ENCODE data around the gene RNF150. TPM values are rescaled to one million over a fixed set of nuclear protein-coding genes. Genes with fewer than 3 reads are reported as not detected.

The RNF150 gene
- total RNA-seq, 4 donors from 2014 or later, result 10.2 to 34.5 (median 24.2) TPM

DNA sequence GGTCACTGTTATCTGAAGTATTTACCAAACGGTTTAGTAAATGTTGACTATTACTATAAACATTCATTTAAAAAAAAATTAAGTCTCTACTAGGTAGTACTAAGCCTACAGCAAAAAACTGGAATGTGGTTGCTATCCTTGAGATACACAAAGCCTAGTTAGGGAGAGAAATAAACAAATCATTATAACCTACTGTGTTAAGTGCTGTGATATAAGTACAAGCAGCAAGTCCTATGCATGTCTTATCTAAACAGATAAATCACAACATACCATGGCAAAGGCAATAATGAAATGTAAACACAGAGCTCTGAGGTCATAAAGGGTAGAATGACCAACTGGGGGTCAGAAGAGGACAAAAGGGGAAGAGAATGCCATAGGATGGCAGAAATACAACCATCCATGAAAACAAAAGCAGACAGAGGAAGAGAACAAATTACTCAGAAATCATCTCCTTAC, 92.2 kb downstream of the RNF150 start:
- H3K36me3 ChIP-seq, result no peaks in the 10 kb centered on the region
- no peak overlapping the region for H3K4me3 ChIP-seq (replicated peaks in 1 of 3)
- 76% methylated on average over 1 of the region's 1 CpG for WGBS, 2 donors
- peaks cover 0 to 6% of the 10 kb centered on the region in 2 donors for H3K4me1 ChIP-seq
- intact Hi-C loops (cut with DNase I), result no loop called here
- H3K27me3 ChIP-seq, result no peaks in the 10 kb centered on the region
- TF ChIP-seq POLR2A (IDR thresholded peaks at IDR 0.05), result no peak
- TF ChIP-seq, protein P1, sequence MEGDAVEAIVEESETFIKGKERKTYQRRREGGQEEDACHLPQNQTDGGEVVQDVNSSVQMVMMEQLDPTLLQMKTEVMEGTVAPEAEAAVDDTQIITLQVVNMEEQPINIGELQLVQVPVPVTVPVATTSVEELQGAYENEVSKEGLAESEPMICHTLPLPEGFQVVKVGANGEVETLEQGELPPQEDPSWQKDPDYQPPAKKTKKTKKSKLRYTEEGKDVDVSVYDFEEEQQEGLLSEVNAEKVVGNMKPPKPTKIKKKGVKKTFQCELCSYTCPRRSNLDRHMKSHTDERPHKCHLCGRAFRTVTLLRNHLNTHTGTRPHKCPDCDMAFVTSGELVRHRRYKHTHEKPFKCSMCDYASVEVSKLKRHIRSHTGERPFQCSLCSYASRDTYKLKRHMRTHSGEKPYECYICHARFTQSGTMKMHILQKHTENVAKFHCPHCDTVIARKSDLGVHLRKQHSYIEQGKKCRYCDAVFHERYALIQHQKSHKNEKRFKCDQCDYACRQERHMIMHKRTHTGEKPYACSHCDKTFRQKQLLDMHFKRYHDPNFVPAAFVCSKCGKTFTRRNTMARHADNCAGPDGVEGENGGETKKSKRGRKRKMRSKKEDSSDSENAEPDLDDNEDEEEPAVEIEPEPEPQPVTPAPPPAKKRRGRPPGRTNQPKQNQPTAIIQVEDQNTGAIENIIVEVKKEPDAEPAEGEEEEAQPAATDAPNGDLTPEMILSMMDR (IDR thresholded peaks at IDR 0.05), result no peak
- no peak for DNase-seq
- H3K9me3 ChIP-seq, result no peaks in the 10 kb centered on the region
- no peak overlapping the region for H3K27ac ChIP-seq

DNA sequence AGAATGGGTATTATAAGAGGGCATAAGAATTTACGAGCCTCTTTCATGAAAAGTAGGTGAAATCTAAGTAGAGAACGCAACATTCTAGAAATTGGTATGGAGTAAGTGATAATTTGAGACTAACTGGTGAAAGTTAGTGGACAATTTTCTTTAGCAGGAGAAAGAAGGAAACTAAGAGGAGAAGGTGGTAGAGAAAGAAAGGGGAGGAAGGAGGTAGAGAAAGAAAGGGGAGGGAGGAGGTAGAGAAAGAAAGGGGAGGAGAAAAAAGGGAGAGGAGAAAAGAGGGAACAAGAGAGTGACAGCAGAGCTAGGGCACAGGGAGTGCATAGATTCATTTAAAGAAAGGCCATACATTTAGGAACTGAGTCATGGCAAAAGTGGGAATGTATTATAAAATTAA, 94.1 kb downstream of the RNF150 start:
- no peak overlapping the region for H3K27ac ChIP-seq
- no peaks in the 10 kb centered on the region for H3K27me3 ChIP-seq
- intact Hi-C loops (cut with DNase I), result no loop called here
- no peaks in the 10 kb centered on the region for H3K36me3 ChIP-seq
- H3K4me1 ChIP-seq, result peaks cover 0 to 6% of the 10 kb centered on the region in 2 donors
- WGBS, 2 donors, result 94 to 96% methylated on average over 2 of the region's 2 CpGs
- DNase-seq, result no peak
- H3K9me3 ChIP-seq, result no peaks in the 10 kb centered on the region
- TF ChIP-seq, protein P1 (IDR thresholded peaks at IDR 0.05), result no peak
- TF ChIP-seq POLR2A (IDR thresholded peaks at IDR 0.05), result no peak
- H3K4me3 ChIP-seq (replicated peaks in 1 of 3), result no peak overlapping the region

DNA sequence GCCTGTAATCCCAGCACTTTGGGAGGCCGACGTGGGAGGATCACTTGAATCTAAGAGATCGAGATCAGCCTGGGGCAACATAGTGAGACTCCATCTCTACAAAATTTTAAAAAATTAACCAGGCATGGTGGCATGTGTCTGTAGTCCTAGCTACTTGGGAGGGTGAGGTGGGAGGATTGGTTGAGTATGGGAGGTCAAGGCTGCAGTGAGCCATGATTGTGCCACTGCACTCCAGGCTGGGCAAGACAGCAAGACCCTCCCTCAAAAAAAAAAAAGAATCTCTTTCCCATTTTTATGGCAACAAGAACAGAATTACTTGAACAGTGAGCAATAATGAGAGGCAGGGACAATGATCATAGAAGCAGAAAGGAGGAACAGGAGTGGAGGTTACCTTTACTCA, 94.8 kb downstream of the RNF150 start:
- Histone ChIP-seq H3K27ac (no peak overlapping the region), H3K9me3 (no peaks in the 10 kb centered on the region), H3K4me1 (peaks cover 0 to 6% of the 10 kb centered on the region in 2 donors), H3K4me3 (replicated peaks in 1 of 3) (no peak overlapping the region), H3K36me3 (no peaks in the 10 kb centered on the region), H3K27me3 (no peaks in the 10 kb centered on the region)
- DNase-seq, result no peak
- intact Hi-C loops (cut with DNase I), result no loop called here
- 97 to 100% methylated on average over 3 of the region's 3 CpGs for WGBS, 2 donors
- TF ChIP-seq POLR2A (IDR thresholded peaks at IDR 0.05), result no peak
- TF ChIP-seq, protein P1 (IDR thresholded peaks at IDR 0.05), result no peak

DNA sequence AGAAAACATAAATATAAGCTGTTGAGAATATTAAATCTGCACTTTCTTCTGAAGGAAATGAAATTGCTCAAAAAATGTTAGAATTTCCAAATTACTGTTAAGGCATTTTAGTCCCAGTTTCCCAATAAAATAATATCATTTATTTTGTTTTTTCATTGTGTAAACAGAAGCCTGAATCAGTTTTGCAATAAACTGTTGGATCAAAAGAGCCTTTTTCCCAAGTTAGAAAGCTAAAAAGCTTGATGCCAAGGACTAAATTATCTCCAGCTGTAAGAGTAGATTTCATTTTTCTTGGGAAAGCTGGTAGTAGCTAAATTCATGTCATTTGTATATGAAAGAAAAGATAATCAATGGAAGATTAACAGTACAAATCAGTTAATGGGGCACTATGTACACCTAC, 95.8 kb downstream of the RNF150 start:
- no peaks in the 10 kb centered on the region for H3K36me3 ChIP-seq
- peaks cover 0 to 6% of the 10 kb centered on the region in 2 donors for H3K4me1 ChIP-seq
- TF ChIP-seq, protein P1 (IDR thresholded peaks at IDR 0.05), result no peak
- no peak for TF ChIP-seq POLR2A (IDR thresholded peaks at IDR 0.05)
- no peaks in the 10 kb centered on the region for H3K9me3 ChIP-seq
- H3K27me3 ChIP-seq, result no peaks in the 10 kb centered on the region
- no peak overlapping the region for H3K27ac ChIP-seq
- intact Hi-C loops (cut with DNase I), result no loop called here
- H3K4me3 ChIP-seq (replicated peaks in 1 of 3), result no peak overlapping the region
- no peak for DNase-seq

DNA sequence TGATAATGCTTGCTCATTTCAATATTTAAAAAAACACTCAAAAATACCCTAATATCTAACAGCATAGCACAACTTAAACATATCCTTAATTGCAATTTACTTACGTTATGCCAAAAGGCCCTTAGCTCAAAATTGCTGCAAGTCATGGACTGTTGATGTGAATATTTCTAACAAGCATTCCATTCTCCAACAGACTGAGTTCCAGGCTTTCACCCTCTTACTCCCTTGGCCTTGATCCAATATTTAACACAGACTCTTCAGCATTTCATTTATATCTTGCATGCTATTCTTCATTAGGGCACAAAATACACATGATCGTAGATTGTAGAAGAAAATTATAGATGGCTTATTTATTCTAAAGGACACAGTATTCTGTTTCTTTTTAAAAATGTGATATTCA, 96.5 kb downstream of the RNF150 start:
- Histone ChIP-seq H3K4me1 (peaks cover 0 to 6% of the 10 kb centered on the region in 2 donors), H3K27ac (no peak overlapping the region), H3K4me3 (replicated peaks in 1 of 3) (no peak overlapping the region), H3K27me3 (no peaks in the 10 kb centered on the region), H3K36me3 (no peaks in the 10 kb centered on the region), H3K9me3 (no peaks in the 10 kb centered on the region)
- TF ChIP-seq, protein P1 (IDR thresholded peaks at IDR 0.05), result no peak
- no peak for TF ChIP-seq POLR2A (IDR thresholded peaks at IDR 0.05)
- intact Hi-C loops (cut with DNase I), result no loop called here
- WGBS, 2 donors, result 26 to 50% methylated on average over 2 of the region's 2 CpGs
- no peak for DNase-seq

Data from thyroid gland (tissue), 4 donors.